HTERT RPE-1 (cell line): Measurements from ENCODE around the gene MRRF.

Experiments used
- in situ Hi-C: fragments of 300-500 bp; cut with MboI; formaldehyde crosslinking; loops from 4 replicates; pipeline ENCODE4 v1.14.3; 2020; ENCODE audit warnings: low sequenced_read_pairs

MRRF gene

GRCh38 chr9:122228191-122228567 lies 36.5 kb upstream of the MRRF start:
- in situ Hi-C loops, result no loop called here

GRCh38 chr9:122228568-122229484 lies 35.9 kb upstream of the MRRF start, which contains the start of gene LHX6:
LHX6 (minus strand) TSS chr9:122228957; CDS start chr9:122228740, 217 bp downstream.
- in situ Hi-C loops, result no loop called here

DNA sequence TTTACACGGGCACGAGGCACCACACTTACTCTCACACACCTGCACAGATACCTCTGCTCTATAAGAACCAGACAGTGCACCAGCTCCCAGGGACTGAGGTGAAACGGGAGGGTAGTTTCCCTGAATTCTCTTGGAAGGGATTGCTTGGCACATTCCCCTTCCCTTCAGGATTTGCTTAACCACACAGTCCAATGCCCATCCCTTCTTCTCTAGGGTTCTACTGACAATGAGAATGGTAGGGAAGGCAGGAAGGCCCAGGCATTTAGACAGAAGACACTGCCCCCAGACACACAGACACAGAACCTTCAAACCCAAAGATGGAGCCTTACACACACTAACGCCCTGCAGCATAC lies 35.2 kb upstream of the MRRF start:
- in situ Hi-C loops, result no loop called here

DNA sequence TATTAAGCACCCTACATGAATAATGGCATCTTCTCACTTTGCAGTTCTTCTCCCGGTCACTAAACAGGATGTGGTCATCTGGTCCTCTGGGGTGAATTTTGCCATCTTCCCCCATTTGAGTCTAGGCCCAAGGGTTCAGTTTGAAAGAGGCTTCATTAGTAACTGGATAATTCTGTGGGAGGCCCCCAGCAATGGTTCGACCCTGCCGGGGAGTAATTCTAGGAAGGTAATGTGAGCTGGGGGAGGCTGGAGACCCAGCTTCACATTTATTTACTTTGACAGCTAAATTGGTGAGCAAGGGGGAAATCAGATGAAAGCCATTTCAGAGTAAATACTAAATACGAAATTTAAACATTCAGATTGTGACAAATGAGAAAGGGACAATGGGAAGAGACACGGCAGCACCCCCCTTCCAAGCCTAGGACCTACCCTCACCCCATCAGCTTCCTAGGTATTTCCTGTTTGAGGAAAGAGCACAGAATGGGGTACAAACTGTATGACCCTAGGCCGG lies 31.8 kb upstream of the MRRF start:
- in situ Hi-C loops, result no loop called here

GRCh38 chr9:122234022-122234748 lies 30.5 kb upstream of the MRRF start:
- in situ Hi-C loops, result no loop called here

- in situ Hi-C loops, result no loop called here
Measured at GRCh38 chr9:122236681-122237080, 28.0 kb upstream of the MRRF start.

- in situ Hi-C loops, result no loop called here
Measured at GRCh38 chr9:122239722-122240121, 25.0 kb upstream of the MRRF start.

DNA sequence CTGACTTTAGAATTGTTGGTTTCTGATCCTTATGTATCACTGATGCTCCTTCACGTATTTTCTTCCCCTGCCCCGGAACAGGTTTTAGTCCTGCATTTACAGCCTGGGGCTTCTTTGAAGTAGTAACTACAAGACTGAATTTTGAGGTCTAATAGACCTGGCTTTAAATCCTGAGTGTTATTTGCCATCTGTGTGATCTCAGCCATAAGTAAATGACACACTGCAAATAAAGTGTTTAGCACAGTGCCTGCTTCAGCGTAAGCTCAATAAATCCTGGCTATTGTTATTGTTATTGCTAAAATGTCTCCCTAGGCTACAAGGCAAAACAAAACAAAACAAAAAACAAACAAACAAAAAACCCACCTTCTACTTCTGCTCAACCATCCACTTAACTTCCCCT lies 20.3 kb upstream of the MRRF start:
- in situ Hi-C loops, result no loop called here

- in situ Hi-C loops, result no loop called here
Measured at GRCh38 chr9:122246666-122247065, 18.0 kb upstream of the MRRF start.

DNA sequence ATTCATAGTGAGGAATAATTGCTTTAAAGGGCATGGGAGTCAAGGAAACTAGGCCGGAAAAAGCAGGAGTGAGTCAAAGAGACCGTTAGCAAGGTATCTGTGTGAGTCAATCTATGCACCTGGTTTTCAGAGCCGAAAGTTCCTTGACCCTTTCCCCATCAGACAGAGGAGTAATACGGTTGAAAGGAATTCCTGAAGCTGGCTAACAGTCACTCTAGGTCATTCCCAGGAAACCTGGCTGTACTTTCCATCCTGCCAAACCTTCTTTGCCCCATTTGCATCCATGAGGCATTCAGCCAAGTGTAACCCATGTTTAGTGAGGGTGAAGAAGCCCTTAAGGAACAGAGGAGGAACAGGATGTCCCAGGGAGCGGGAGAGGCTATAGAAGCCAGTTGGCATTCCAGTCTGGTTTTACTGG lies 16.2 kb upstream of the MRRF start:
- in situ Hi-C loops, result no loop called here

- in situ Hi-C loops, result no loop called here
Measured at GRCh38 chr9:122251351-122251750, 13.3 kb upstream of the MRRF start.

DNA sequence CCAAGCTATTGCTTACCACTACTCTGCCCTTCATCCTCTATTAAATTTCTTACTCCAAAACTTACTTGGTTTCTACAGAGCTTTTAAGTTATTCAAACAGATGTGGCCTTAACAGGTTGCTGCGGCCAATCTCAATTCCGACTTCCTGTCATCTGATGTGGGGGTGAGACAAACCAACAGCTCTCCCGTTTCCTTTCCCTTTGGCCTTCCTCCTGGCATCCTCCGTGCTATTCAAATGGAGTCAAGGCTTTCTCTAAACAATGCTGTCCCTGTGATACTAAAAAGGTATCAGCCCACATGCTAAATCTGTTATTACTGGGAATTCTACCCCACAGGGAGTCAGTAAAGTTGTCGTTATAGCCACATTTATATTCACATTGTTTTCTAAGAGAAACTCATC lies 11.9 kb upstream of the MRRF start:
- in situ Hi-C loops, result no loop called here

GRCh38 chr9:122254761-122255160 lies 9.9 kb upstream of the MRRF start:
- in situ Hi-C loops, result no loop called here

- in situ Hi-C loops, result no loop called here
Measured at GRCh38 chr9:122256206-122256605, 8.5 kb upstream of the MRRF start.

DNA sequence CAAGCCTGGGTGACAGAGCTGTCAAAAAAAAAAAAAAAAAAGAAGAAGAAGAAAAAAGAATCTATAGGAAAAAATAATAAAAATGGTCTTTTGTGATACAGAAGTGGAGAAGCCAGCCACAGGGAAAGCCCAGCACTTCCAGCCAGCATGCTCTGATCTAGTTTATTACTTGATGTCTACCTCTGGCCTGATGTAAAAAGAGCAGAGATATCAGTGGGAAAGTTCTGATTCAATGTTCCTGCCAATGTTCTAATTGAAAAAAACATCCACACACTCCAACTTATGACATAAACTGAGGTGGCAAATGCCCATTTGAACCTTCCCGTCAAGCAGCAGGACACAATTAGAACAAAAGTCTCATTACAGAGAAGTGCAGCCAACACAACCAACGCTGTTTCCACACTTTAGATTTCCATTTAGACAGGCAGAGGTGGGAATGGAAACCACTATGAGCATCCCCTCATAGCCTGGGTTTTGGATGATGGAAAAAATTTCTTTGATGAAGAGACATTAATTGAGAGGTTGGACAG lies 5.7 kb upstream of the MRRF start:
- in situ Hi-C loops, result no loop called here

DNA sequence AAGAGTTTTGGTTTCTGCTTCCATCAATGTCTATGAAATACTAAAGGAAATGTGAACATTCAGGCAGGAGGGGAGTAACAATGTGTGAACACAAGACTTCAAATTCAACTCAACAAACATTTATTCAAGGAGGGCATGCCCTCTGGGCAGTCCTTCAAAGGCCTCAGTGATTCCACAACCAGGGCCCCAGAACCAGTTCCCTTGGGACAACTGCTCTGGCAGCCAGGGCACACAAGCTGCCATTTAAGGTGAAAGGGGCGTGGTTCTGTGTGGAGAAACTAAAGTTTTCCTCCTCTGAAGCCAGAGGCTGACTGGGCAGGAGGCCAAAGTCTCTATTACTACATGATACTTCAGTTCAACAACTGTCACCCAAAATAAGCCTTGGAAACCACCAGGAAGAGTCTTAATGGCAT lies 3.2 kb upstream of the MRRF start:
- in situ Hi-C loops, result no loop called here

DNA sequence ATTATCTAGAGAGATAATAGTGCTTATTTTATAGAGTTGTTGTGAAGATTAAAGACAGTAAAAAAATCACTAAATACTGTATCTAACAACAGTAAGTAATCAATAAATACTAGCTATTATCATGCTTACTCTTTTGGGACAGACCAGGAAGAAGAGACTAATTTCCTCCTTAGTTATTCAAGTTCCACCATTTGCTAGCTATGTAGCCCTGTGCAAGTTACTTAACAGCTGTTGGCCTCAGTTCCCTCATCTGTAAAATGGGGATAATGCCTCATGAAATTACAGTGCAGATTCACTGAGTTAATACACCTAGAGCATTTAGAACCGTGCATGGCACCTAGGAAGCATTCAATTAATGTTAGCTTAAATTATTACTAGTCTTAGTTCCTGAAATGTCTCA lies 2.6 kb upstream of the MRRF start:
- in situ Hi-C loops, result no loop called here

- in situ Hi-C loops, result no loop called here
Measured at GRCh38 chr9:122263699-122264349, 858 bp upstream of the MRRF start.

DNA sequence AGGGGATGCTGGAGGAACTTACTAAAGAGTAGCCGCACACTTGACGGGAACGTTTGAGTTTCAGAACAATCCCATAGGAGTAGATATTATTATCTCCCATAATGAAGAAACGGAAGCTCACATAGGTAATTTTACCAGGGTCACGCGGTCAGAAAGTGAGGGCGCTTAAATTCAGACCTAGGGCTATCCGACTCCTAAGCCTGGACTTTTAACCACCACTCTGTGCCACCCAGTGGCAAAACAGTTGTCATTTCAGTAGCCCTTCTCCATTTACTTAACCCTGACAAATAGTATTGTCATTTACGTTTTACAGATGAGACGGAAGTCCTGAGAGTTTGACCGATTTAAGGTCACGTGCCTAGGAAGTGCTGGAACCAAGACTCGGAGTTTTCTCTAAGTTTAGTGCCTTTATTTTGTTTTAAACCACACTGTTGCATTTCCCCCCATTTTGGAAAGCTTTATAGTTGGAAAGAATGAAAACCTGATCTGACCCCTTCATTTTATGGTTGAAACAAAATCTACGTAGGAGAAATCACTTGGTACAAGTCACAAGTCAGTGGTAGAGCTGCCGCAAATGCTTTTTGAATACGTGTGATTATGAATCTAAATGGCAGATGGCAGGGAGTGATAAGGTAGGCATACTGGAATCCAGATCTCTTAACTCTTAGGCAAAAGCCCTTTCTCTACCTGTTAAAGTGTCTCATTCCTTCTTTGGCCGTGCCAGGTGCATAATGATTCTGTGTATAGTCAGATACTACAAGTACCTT lies 650 bp downstream of the MRRF start:
- in situ Hi-C loops, result no loop called here

GRCh38 chr9:122268041-122268814 lies 3.5 kb downstream of the MRRF start:
- in situ Hi-C loops, result no loop called here
